C4-2B (cell line): ENCODE measurements around the gene SHISAL1.

Experiments
- H3K27ac ChIP-seq: fragments of 450-650 bp; 2 replicates; pipeline ENCODE4 v1.5.1; 2017
- ZFX ChIP-seq: fragments of 450-650 bp; IDR thresholded peaks from 2 replicates; pipeline ENCODE4 v1.6.1; 2017
- TF ChIP-seq, protein P1 (sequence below): fragments of 450-650 bp; conservative IDR thresholded peaks from 2 replicates; pipeline ENCODE4 v1.5.1; 2017; ENCODE audit warnings: mild to moderate bottlenecking

Gene SHISAL1

DNA sequence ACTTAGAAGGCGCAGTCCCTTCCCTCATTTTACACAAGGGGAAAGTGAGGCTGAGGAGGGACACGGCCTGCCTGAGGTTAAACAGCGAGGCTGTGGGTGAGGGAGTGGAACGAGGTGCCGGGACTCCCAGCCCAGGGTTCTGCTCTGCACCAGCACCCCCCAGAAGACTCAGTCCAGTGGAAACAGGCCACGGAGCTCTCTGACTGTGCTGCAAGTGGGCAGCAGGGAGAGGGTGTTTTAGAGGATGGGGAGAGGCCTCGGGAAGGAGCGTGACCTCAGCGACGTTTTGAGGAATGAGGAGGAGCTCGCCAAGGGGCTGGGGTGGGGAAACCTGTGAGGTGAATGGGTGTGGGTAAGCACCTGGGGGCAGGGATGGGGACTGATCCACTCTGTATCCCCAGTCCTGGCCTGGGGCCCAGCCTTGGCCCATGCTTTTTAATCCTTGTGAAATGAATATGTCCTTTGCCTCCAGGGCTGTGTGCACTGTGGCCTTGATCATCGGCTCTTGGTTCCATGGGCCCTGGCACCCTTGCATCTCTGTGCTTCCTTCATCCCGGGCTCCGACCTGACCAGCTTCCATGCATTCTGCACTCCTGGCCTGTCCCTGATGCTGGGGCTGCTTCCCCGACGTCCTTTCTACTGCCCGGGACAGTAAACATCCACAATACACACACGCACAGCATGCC, 44.2 kb downstream of the SHISAL1 start:
- TF ChIP-seq ZFX = no peak
- TF ChIP-seq, protein P1, sequence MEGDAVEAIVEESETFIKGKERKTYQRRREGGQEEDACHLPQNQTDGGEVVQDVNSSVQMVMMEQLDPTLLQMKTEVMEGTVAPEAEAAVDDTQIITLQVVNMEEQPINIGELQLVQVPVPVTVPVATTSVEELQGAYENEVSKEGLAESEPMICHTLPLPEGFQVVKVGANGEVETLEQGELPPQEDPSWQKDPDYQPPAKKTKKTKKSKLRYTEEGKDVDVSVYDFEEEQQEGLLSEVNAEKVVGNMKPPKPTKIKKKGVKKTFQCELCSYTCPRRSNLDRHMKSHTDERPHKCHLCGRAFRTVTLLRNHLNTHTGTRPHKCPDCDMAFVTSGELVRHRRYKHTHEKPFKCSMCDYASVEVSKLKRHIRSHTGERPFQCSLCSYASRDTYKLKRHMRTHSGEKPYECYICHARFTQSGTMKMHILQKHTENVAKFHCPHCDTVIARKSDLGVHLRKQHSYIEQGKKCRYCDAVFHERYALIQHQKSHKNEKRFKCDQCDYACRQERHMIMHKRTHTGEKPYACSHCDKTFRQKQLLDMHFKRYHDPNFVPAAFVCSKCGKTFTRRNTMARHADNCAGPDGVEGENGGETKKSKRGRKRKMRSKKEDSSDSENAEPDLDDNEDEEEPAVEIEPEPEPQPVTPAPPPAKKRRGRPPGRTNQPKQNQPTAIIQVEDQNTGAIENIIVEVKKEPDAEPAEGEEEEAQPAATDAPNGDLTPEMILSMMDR = no peak
- no peak overlapping the region for H3K27ac ChIP-seq

DNA sequence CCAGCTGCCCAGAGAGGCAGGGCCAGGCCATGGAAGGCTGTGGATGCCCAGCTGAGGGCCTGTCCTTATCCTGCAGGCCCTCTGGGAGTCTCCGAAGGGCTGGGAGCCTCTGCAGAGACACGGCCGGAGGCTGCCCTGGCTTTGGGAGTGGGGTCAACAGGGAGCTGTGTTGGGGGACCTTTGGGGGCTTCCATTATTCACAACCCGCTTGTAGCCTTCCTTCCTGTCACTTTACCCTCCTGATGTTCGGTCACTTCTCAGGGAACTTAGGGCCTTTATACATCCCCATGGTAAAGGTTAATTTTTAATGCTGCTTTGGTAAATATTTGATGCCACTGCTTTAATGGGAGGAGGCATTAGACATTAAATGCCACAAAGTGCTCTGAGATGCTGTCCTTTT, 44.9 kb downstream of the SHISAL1 start:
- no peak overlapping the region for H3K27ac ChIP-seq

DNA sequence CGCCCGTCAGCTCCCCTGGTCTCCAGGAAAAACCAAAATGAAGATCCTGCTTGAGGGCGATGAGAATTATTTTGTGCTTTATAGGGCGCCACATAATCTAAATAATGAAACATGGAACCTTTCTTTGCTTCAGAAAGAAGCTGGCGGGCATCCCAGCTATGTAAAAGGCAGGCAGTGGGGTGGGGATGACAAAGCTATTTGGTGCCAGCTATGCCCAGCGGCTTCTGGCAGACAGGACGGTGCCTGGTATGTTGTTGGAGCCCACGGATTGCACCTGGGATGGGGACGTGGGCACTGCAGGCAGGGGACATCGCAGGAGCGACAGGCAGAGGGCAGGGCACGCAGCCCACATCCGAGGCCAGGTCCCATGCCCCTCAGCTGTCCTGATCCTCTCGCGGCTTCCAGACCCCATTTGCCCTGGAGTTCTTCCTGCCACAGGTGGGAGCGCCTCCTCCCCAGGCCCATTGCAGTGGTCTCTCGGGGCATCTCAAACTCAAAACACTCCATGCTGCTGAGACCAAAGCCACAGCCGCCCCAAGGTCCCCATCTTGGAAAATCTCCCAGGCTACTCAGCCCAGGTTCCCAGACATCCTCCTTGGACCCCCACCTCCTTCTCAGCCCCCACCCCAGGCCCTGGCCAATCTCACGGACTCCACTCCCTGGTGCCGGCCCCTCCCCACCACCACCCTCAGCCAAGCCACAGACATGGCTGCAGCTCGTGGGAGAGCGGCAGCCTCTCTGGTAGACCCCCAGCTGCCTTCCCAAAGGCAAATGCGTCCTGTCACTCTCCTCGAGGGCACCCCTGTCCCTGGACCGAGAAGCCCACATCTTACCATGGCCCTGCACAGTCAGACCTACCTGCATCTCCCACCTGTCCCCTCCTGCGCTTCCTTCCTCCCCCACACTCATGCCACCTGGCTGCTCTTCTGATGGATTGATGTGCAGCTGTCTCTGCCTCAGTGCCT, 45.7 kb downstream of the SHISAL1 start:
- no peak for TF ChIP-seq ZFX
- TF ChIP-seq, protein P1 = no peak
- no peak overlapping the region for H3K27ac ChIP-seq

More for the DNA sequence above, 44.9 kb downstream of the SHISAL1 start:
- TF ChIP-seq, protein P1 = no peak
- TF ChIP-seq ZFX = no peak

DNA sequence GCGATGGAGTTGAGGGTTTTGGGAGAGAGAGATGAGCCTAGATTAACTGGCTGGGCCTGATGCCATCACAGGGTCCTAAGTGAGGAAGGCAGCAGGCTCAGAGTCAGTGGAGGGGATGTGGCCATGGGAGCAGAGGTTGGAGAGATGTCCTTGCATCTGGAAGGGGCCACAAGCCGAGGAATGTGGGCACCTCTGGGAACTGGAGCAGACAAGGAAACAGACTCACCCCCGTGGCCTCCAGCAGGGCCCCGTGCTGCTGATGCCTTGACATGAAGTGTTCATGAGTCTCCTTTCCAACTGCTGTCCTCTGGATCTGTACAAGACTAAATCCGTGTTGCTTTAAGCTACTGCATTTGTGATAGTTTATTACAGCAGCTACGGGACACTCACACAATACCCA, 49.2 kb downstream of the SHISAL1 start:
- H3K27ac ChIP-seq = no peak overlapping the region
- no peak for TF ChIP-seq ZFX
- TF ChIP-seq, protein P1 = no peak

DNA sequence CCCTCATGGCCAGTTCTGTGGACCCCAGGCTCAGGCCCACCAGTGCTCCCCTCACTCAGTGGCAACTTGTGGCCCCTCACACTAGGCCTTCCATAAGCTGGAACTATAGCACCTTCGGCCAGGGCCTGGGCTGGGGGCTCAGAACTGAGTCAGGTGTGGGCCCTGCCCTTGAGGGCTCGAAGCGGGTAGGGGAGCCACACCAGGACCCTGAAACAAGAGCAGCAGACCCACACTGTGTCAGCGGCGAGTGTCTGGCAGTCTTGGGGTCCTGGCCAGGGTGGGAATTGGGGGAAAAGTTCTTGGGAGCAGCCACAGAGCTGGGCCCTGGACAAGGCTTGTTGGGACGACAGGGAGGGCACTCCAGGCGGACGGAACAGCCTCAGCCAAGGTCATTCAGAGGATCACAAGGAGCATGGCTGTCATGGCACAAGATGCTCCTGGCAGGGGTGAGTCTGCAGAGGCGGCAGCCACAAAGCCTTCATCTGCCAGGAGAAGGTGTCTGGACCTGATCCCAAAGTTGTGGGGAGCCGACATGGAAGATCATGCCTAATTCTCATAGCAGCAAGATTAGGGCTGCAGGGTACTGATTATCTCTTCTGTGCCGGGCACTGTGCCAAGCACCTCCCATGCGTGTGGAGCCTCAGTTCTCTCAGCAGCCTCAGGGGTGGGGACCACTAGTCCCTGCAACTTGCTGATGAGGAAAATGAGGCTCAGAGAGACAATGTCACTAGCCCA, 50.7 kb downstream of the SHISAL1 start:
- no peak for TF ChIP-seq ZFX
- TF ChIP-seq, protein P1 = no peak
- no peak overlapping the region for H3K27ac ChIP-seq

DNA sequence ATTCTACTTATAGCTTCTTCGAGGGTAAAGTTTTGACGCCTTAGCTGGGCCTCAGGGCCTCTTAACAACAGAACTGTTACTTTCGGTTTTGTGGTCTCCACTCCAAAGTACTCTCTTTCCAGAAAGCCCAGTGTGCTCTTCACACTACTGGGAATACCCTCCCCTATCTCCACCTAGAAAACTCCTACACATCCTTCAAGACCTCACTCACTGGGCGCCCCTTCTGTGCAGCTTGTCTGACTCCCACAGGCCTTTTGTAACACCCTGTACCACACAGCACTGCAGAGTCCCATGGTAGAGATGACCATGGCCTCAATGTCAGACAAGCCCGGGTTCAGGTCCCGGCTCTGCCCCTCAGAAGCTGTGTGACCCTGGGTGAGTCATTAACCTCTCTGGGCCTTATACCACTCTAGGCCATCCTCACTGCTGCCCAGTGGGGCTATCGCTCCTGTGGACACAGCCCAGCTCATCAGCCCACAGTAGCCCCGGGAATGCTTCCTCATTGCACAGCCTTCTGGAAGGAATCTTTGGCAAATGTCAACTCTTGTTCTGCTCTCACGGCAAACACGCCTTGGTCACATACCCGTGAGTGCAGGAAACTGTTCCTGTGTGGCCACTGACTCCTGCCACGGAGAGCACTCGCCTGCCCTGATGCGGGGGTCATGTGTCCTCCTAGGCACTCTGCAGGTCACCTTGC, 51.4 kb downstream of the SHISAL1 start:
- no peak overlapping the region for H3K27ac ChIP-seq
- TF ChIP-seq, protein P1 = no peak
- no peak for TF ChIP-seq ZFX
